Calu3 (cell line): ENCODE results near the gene TBC1D7. TPM values are rescaled to one million over a fixed set of nuclear protein-coding genes. Genes with fewer than 3 reads are reported as not detected.

Source experiments
- BruUV-seq: library from RNA; stranded (reverse); fragments of 400-500 nt; replicated peaks from 2 replicates; lab custom pipeline; 2021; lab: Mats Ljungman, UMichigan
- CTCF ChIA-PET: fragments of 300-600 bp; sonication (Branson Sonifier 250); formaldehyde crosslinking; loops from one replicate; lab custom pipeline; 2022; ENCODE audit warnings: antibody characterized with exemption; lab: Charles Lee
- DNase-seq: peaks from one replicate; pipeline ENCODE4 v3.0.0; 2022
- H3K27ac Mint-ChIP-seq: one replicate; pipeline ENCODE4 v1.8.0; 2022; ENCODE audit warnings: mixed read lengths; ENCODE audit not compliant: unreplicated experiment
- H3K27me3 Mint-ChIP-seq: one replicate; pipeline ENCODE4 v1.8.0; 2022; ENCODE audit warnings: mixed read lengths; ENCODE audit not compliant: unreplicated experiment
- H3K36me3 Mint-ChIP-seq: one replicate; pipeline ENCODE4 v1.8.0; 2022; ENCODE audit warnings: mild to moderate bottlenecking, moderate library complexity, mixed read lengths; ENCODE audit not compliant: insufficient read depth, unreplicated experiment
- H3K4me1 Mint-ChIP-seq: one replicate; pipeline ENCODE4 v1.8.0; 2022; ENCODE audit warnings: mild to moderate bottlenecking, low read depth, mixed read lengths; ENCODE audit not compliant: unreplicated experiment
- H3K4me3 Mint-ChIP-seq: one replicate; pipeline ENCODE4 v1.8.0; 2022; ENCODE audit warnings: mild to moderate bottlenecking, low read depth, moderate library complexity, mixed read lengths; ENCODE audit not compliant: unreplicated experiment
- H3K9me3 Mint-ChIP-seq: one replicate; pipeline ENCODE4 v1.8.0; 2022; ENCODE audit warnings: low read depth, mixed read lengths; ENCODE audit not compliant: unreplicated experiment
- intact Hi-C: fragments of 100-400 bp; cut with micrococcal nuclease; formaldehyde crosslinking; loops from one replicate; pipeline ENCODE4 v1.10.0; 2022; ENCODE audit not compliant: unreplicated experiment
- total RNA-seq: library from RNA; stranded (reverse); gene quantifications from 2 replicates; pipeline ENCODE4 v1.2.3, GENCODE V29; 2022
- TF ChIP-seq, protein P1 (sequence below): fragments of 200-600 bp; IDR thresholded peaks from one replicate; pipeline ENCODE4 v1.8.0; 2022; ENCODE audit warnings: antibody characterized with exemption; ENCODE audit not compliant: unreplicated experiment

The TBC1D7 gene
- total RNA-seq, 1 experiment from 2014 or later: 13.2 TPM

DNA sequence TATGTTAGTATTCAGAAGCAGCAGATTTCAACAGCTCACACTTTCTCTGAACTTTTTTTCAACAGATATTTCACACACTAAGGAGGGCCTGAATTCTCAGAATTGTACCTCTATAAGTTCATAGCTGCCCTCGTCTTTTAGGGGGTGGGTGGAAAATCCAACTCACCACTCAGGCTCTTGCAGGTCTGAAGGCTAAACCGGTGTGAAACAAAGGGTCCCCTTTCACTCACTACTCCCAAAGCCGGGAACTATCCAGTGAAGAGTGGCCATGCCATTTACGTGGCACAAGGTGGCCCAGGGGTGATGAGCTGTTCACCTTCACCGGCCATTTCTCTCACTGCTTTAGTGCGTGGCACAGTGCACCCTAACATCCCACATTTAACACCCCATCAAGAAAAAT is 24.2 kb downstream of the TBC1D7 start:
- no peaks in the 10 kb centered on the region for H3K9me3 Mint-ChIP-seq
- H3K4me1 Mint-ChIP-seq: no peaks in the 10 kb centered on the region
- intact Hi-C loops: no loop called here
- CTCF ChIA-PET: no interaction called here
- no peak for DNase-seq
- no TSS peak for BruUV-seq
- TF ChIP-seq, protein P1, sequence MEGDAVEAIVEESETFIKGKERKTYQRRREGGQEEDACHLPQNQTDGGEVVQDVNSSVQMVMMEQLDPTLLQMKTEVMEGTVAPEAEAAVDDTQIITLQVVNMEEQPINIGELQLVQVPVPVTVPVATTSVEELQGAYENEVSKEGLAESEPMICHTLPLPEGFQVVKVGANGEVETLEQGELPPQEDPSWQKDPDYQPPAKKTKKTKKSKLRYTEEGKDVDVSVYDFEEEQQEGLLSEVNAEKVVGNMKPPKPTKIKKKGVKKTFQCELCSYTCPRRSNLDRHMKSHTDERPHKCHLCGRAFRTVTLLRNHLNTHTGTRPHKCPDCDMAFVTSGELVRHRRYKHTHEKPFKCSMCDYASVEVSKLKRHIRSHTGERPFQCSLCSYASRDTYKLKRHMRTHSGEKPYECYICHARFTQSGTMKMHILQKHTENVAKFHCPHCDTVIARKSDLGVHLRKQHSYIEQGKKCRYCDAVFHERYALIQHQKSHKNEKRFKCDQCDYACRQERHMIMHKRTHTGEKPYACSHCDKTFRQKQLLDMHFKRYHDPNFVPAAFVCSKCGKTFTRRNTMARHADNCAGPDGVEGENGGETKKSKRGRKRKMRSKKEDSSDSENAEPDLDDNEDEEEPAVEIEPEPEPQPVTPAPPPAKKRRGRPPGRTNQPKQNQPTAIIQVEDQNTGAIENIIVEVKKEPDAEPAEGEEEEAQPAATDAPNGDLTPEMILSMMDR: no peak
- H3K27ac Mint-ChIP-seq: no peak overlapping the region
- no peaks in the 10 kb centered on the region for H3K36me3 Mint-ChIP-seq
- no peaks in the 10 kb centered on the region for H3K27me3 Mint-ChIP-seq
- no peak overlapping the region for H3K4me3 Mint-ChIP-seq

DNA sequence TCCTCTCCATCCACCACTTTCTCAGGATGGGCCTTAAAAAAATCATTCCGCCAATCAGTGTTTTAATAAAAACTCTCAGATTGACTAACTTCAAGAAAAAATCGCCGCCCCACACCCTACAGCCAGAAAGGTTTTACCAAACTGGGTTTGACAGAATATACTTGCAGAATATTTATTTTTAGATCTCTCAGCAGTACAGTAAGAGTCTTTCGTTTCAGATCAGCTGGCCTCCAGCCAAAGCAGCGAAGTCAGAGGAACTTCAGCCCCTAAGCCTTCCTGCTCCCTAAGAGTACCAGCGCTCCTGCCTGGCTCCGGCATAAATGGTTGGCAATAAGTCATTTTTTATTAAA is 24.7 kb downstream of the TBC1D7 start:
- Mint-ChIP-seq H3K36me3 (no peaks in the 10 kb centered on the region), H3K4me3 (no peak overlapping the region), H3K27ac (no peak overlapping the region), H3K4me1 (no peaks in the 10 kb centered on the region), H3K9me3 (no peaks in the 10 kb centered on the region), H3K27me3 (no peaks in the 10 kb centered on the region)
- no peak for DNase-seq
- CTCF ChIA-PET: no interaction called here
- TF ChIP-seq, protein P1: no peak
- BruUV-seq: no TSS peak
- intact Hi-C loops: no loop called here

DNA sequence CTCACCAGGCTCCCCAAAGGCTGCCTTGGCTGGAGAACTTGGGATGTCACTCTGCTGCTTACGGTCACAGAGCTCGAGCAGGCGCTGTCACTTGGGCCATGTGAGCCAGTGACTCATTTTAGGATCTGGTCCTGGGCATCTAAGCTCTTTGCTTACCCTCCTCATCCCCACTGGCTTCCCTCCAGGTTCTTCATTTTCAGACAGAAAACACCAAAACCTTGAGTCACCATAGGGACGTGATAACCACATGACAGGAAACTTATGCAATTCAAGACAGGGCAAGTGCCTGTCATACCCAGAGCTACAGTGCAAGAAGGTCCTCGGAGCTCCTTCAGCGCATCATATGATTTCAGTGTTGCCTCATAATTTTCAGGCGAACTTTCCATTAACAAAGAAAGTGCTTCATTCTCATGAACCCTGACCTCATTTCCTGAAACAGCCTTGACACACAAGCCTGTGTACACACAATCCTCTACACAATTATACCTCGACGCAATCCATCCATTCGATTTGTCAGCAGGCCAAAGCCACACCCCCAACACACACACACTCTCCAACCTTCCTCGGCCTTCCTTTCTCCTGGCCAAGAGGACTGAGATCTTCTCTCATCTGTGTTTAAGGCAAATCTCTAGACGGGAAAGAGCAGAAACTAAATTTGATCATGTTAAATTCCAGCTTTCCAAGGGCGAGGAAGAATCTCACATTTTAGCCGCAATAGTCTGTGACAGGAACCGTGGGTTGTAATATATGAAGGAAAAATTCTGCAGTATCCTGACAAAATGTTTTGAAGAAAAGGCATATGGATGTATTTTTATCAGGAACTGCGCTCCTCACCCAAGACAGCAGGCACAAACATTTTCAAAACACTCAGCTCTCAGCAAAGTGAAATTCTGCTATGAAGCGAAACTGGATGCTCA is 25.3 kb downstream of the TBC1D7 start:
- no peak overlapping the region for H3K4me3 Mint-ChIP-seq
- no peak for DNase-seq
- BruUV-seq: no TSS peak
- H3K36me3 Mint-ChIP-seq: no peaks in the 10 kb centered on the region
- no peaks in the 10 kb centered on the region for H3K9me3 Mint-ChIP-seq
- TF ChIP-seq, protein P1: no peak
- no peaks in the 10 kb centered on the region for H3K27me3 Mint-ChIP-seq
- intact Hi-C loops: no loop called here
- H3K4me1 Mint-ChIP-seq: no peaks in the 10 kb centered on the region
- CTCF ChIA-PET: no interaction called here
- H3K27ac Mint-ChIP-seq: no peak overlapping the region

DNA sequence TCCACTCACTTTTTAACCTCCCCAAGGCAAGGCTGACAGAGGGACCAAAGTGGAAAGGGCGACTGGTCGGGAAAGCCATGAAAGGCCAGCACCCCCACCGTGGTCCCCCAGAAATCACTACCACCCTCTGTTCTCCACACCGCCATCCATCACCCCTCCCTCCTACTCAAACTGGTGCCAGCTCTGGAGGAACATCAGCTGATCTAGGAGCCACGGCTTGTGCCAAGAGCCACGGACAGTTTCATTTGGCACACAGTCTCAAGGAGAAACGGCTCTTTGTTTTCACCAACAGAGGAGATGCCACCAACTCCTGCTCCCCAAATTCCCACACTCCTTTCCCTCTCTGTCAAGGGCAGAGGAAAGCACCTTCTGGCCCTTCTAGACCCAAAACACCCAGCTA is 26.0 kb downstream of the TBC1D7 start:
- CTCF ChIA-PET: no interaction called here
- TF ChIP-seq, protein P1: no peak
- no peak overlapping the region for H3K4me3 Mint-ChIP-seq

More for the DNA sequence above, 26.0 kb downstream of the TBC1D7 start:
- DNase-seq: no peak
- Mint-ChIP-seq H3K27ac (no peak overlapping the region), H3K36me3 (no peaks in the 10 kb centered on the region), H3K27me3 (no peaks in the 10 kb centered on the region), H3K4me1 (no peaks in the 10 kb centered on the region), H3K9me3 (no peaks in the 10 kb centered on the region)
- no TSS peak for BruUV-seq
- intact Hi-C loops: no loop called here
